H1 (cell line): ENCODE measurements around the gene TRIM23. TPM values are rescaled to one million over a fixed set of nuclear protein-coding genes. Genes with fewer than 3 reads are reported as not detected.

ENCODE experiments used
- CTCF ChIA-PET: fragments of 300-600 bp; sonication (Branson Sonifier 250); formaldehyde crosslinking; loops from one replicate; lab custom pipeline; 2021; ENCODE audit not compliant: partially characterized antibody; lab: Charles Lee
- POLR2A ChIA-PET: fragments of 300-600 bp; sonication (Branson Sonifier 250); formaldehyde crosslinking; loops from one replicate; lab custom pipeline; 2021; ENCODE audit warnings: inconsistent platforms; ENCODE audit not compliant: partially characterized antibody; lab: Charles Lee
- DNase-seq, 2 experiments: peaks; one replicate each; pipeline versions ENCODE4 v3.0.0 to v3.0.0-alpha.2; 2010 to 2022; ENCODE audit warnings: low spot score in 2 of 2, low read depth in 1 of 2, mixed read lengths in 1 of 2
- FAIRE-seq: peaks from 2 replicates; lab custom pipeline; 2011; peaks lifted over from hg19 to GRCh38; lab: Jason Lieb, UNC
- H2AFZ ChIP-seq: 2 replicates; pipeline ENCODE4 v1.8.1; 2012; ENCODE audit warnings: low read length, inconsistent platforms
- H2AK5ac ChIP-seq: 2 replicates; pipeline ENCODE4 v1.6.1; 2013; ENCODE audit warnings: low read depth, low read length
- H2BK120ac ChIP-seq: replicated peaks from 2 replicates; pipeline ENCODE3; 2013; ENCODE audit warnings: low read depth, low read length, inconsistent platforms
- H2BK12ac ChIP-seq: 2 replicates; pipeline ENCODE4 v1.6.1; 2013; ENCODE audit warnings: low read depth, low read length
- H2BK15ac ChIP-seq: 2 replicates; pipeline ENCODE4 v1.6.1; 2013; ENCODE audit warnings: low read length
- H2BK20ac ChIP-seq: 2 replicates; pipeline ENCODE4 v1.6.1; 2013; ENCODE audit warnings: low read length
- H2BK5ac ChIP-seq: 2 replicates; pipeline ENCODE4 v1.6.1; 2013; ENCODE audit warnings: low read depth, low read length
- H3K14ac ChIP-seq: 2 replicates; pipeline ENCODE4 v1.6.1; 2013; ENCODE audit warnings: inconsistent platforms; ENCODE audit not compliant: insufficient read length
- H3K18ac ChIP-seq: 2 replicates; pipeline ENCODE4 v1.6.1; 2013; ENCODE audit warnings: low read length; ENCODE audit errors: extremely low read depth
- H3K23ac ChIP-seq: 2 replicates; pipeline ENCODE4 v1.6.1; 2013; ENCODE audit warnings: inconsistent platforms; ENCODE audit not compliant: insufficient read length
- H3K23me2 ChIP-seq: 2 replicates; pipeline ENCODE4 v1.6.1; 2013; ENCODE audit warnings: low read depth, low read length
- H3K27ac ChIP-seq: 2 replicates; pipeline ENCODE4 v1.6.1; 2011; ENCODE audit warnings: low read depth, low read length, inconsistent platforms
- H3K27me3 ChIP-seq, 4 experiments: replicated peaks in 1 of 4; 1 replicate in 1 of 4; 2 replicates in 3 of 4; pipeline versions ENCODE4 v1.6.1 to v1.8.1; 2011 to 2013; ENCODE audit warnings: low read length in 3 of 4, mild to moderate bottlenecking in 3 of 4, inconsistent platforms in 2 of 4, mixed read lengths in 2 of 4, moderate library complexity in 1 of 4; ENCODE audit not compliant: control insufficient read depth in 3 of 4, insufficient read depth in 3 of 4; ENCODE audit errors: extremely low read depth in 1 of 4
- H3K36me3 ChIP-seq, 4 experiments: 2 replicates each; pipeline versions ENCODE4 v1.6.1 to v1.8.1; 2011 to 2013; ENCODE audit warnings: mild to moderate bottlenecking in 4 of 4, low read length in 3 of 4, moderate library complexity in 2 of 4, control low read depth in 1 of 4, inconsistent platforms in 1 of 4; ENCODE audit not compliant: insufficient read depth in 4 of 4, control insufficient read depth in 2 of 4
- H3K4ac ChIP-seq: replicated peaks from 2 replicates; pipeline ENCODE3; 2013; ENCODE audit warnings: low read length, low read depth, mixed read lengths, inconsistent platforms; ENCODE audit not compliant: insufficient read length
- H3K4me1 ChIP-seq, 4 experiments: replicated peaks in 1 of 4; 1 replicate in 1 of 4; 2 replicates in 3 of 4; pipeline versions ENCODE4 v1.6.1 to v1.8.1; 2011 to 2013; ENCODE audit warnings: low read length in 3 of 4, inconsistent platforms in 2 of 4, mixed read lengths in 1 of 4; ENCODE audit not compliant: insufficient read depth in 4 of 4, control insufficient read depth in 3 of 4
- H3K4me2 ChIP-seq, 2 experiments: 2 replicates each; pipeline versions ENCODE4 v1.6.1 to v1.8.1; 2011 to 2013; ENCODE audit warnings: low read depth in 2 of 2, low read length in 2 of 2, control low read depth in 1 of 2, inconsistent platforms in 1 of 2, mild to moderate bottlenecking in 1 of 2; ENCODE audit not compliant: insufficient read depth in 1 of 2
- H3K4me3 ChIP-seq, 4 experiments: fragments of 200-600, 300-600 bp in 1 of 4; sonication (generic), shearing (Covaris generic), sonication (Bioruptor Twin) in 1 of 4; 2 replicates each; pipeline versions ENCODE4 v1.5.1 to v1.8.1; 2011 to 2016; ENCODE audit warnings: low read length in 4 of 4, low read depth in 3 of 4, control low read depth in 2 of 4, inconsistent platforms in 2 of 4, mild to moderate bottlenecking in 2 of 4, mixed read lengths in 1 of 4, moderate library complexity in 1 of 4; ENCODE audit not compliant: insufficient read depth in 2 of 4; ENCODE audit errors: extremely low read depth in 1 of 4
- H3K56ac ChIP-seq: replicated peaks from 2 replicates; pipeline ENCODE3; 2013; ENCODE audit warnings: low read depth, mild to moderate bottlenecking, mixed read lengths, low read length, inconsistent platforms; ENCODE audit not compliant: insufficient read length
- H3K79me1 ChIP-seq: 2 replicates; pipeline ENCODE4 v1.6.1; 2013; ENCODE audit warnings: low read depth, low read length, control low read depth
- H3K79me2 ChIP-seq, 2 experiments: 2 replicates each; pipeline versions ENCODE4 v1.6.1 to v1.8.1; 2012 to 2013; ENCODE audit warnings: low read length in 2 of 2, mild to moderate bottlenecking in 2 of 2, inconsistent platforms in 1 of 2; ENCODE audit not compliant: insufficient read depth in 2 of 2, control insufficient read depth in 1 of 2
- H3K9ac ChIP-seq, 4 experiments: replicated peaks in 1 of 4; 1 replicate in 1 of 4; 2 replicates in 3 of 4; pipeline versions ENCODE4 v1.6.1 to v1.8.1; 2011 to 2013; ENCODE audit warnings: low read depth in 3 of 4, low read length in 3 of 4, control low read depth in 2 of 4, mild to moderate bottlenecking in 2 of 4, moderate library complexity in 2 of 4, inconsistent platforms in 1 of 4; ENCODE audit errors: extremely low read depth in 1 of 4
- H3K9me3 ChIP-seq, 2 experiments: 2 replicates each; pipeline versions ENCODE4 v1.6.1 to v1.8.1; 2012 to 2013; ENCODE audit warnings: mild to moderate bottlenecking in 2 of 2, moderate library complexity in 2 of 2, control low read depth in 1 of 2, inconsistent platforms in 1 of 2, low read depth in 1 of 2, low read length in 1 of 2, mixed read lengths in 1 of 2; ENCODE audit not compliant: insufficient read depth in 2 of 2
- H4K20me1 ChIP-seq, 2 experiments: replicated peaks in 1 of 2; 2 replicates each; pipeline versions ENCODE3 to v1.8.1; 2011 to 2013; ENCODE audit warnings: inconsistent platforms in 2 of 2, low read length in 2 of 2, mild to moderate bottlenecking in 1 of 2; ENCODE audit not compliant: insufficient read depth in 2 of 2, control insufficient read depth in 1 of 2
- H4K5ac ChIP-seq: 2 replicates; pipeline ENCODE4 v1.6.1; 2013; ENCODE audit warnings: low read length, low read depth, mixed read lengths, inconsistent platforms; ENCODE audit not compliant: insufficient read length
- H4K8ac ChIP-seq: 2 replicates; pipeline ENCODE4 v1.8.0; 2013; ENCODE audit warnings: mild to moderate bottlenecking, moderate library complexity, low read length, inconsistent platforms; ENCODE audit not compliant: insufficient read depth; ENCODE audit errors: extremely low read depth
- H4K91ac ChIP-seq: replicated peaks from 2 replicates; pipeline ENCODE3; 2013; ENCODE audit warnings: low read length, mixed read lengths, inconsistent platforms; ENCODE audit not compliant: insufficient read length
- CBX5 ChIP-seq: fragments of 300-800, 300-1000 bp; sonication (generic); IDR thresholded peaks from 2 replicates; pipeline ENCODE4 v1.7.1; 2016; ENCODE audit warnings: antibody characterized with exemption, low read length, low read depth
- CHD2 ChIP-seq: IDR thresholded peaks from 2 replicates; pipeline ENCODE4 v1.6.1; 2012; ENCODE audit warnings: low read length, improper control_type of control experiment
- CREB1 ChIP-seq: IDR thresholded peaks from 2 replicates; pipeline ENCODE4 v1.6.1; 2012; ENCODE audit warnings: inconsistent platforms
- CTBP2 ChIP-seq: IDR thresholded peaks from 2 replicates; pipeline ENCODE4 v1.7.0; 2011; ENCODE audit warnings: borderline replicate concordance, mild to moderate bottlenecking, moderate library complexity, mixed read lengths, low read length; ENCODE audit not compliant: insufficient read depth, insufficient read length
- FOSL1 ChIP-seq: IDR thresholded peaks from 2 replicates; pipeline ENCODE4 v1.6.1; 2011; ENCODE audit warnings: mild to moderate bottlenecking, low read depth, low read length, moderate library complexity; ENCODE audit not compliant: insufficient read depth
- HDAC2 ChIP-seq, 2 experiments: fragments of 300-600 bp in 1 of 2; sonication (generic) in 1 of 2; IDR thresholded peaks; 2 replicates each; pipeline ENCODE4 v1.6.1; 2011 to 2012; ENCODE audit warnings: low read depth in 2 of 2, low read length in 2 of 2, mild to moderate bottlenecking in 2 of 2, moderate library complexity in 2 of 2, borderline replicate concordance in 1 of 2, inconsistent platforms in 1 of 2
- HDAC6 ChIP-seq: IDR thresholded peaks from one replicate; pipeline ENCODE4 v1.7.1; 2012; ENCODE audit warnings: low read depth, mild to moderate bottlenecking, inconsistent platforms, low read length, moderate library complexity
- JUND ChIP-seq: IDR thresholded peaks from 2 replicates; pipeline ENCODE4 v1.6.1; 2011; ENCODE audit warnings: mild to moderate bottlenecking, improper control_type of control experiment, low read length
- TAF7 ChIP-seq: optimal IDR thresholded peaks from 2 replicates; pipeline ENCODE3; 2011; ENCODE audit warnings: low read depth, mild to moderate bottlenecking, inconsistent platforms, low read length, moderate library complexity, borderline replicate concordance
- WGBS, 2 experiments: shearing (Covaris generic) in 1 of 2; methylation state at CpG; one replicate each; pipeline versions ENCODE4 v1.1.6 to v1.1.7; 2013 to 2015; ENCODE audit warnings: low lambda C conversion rate in 2 of 2, mixed read lengths in 2 of 2, inconsistent platforms in 1 of 2, low coverage in 1 of 2, missing lambda C conversion rate in 1 of 2; ENCODE audit not compliant: insufficient replicate concordance in 2 of 2, insufficient coverage in 1 of 2, insufficient read length in 1 of 2; ENCODE audit errors: extremely low coverage in 1 of 2, missing lambda C conversion rate in 1 of 2; 5-methylcytosine and 5-hydroxymethylcytosine counted together
- polyA plus RNA-seq, 7 experiments: library from polyadenylated mRNA; depleted of rRNA in 3 of 7; stranded (reverse) in 5 of 7; unstranded in 2 of 7; fragments of >200 nt in 5 of 7; fragments of 200-250 nt in 2 of 7; gene quantifications; 1 replicate in 5 of 7; 2 replicates in 1 of 7; 4 replicates in 1 of 7; pipeline versions ENCODE4 v1.2.1 to v1.2.3, GENCODE V29; 2011 to 2013; ENCODE audit warnings: missing spikeins in 2 of 7, mixed read lengths in 2 of 7
- total RNA-seq: library from RNA; stranded (reverse); fragmentation: NEBNext Ultra II Directional; extraction: Animal tissue kit (Norgen Biotek cat#: 25700); gene quantifications from 2 replicates; pipeline ENCODE4 v1.2.1, GENCODE V29; 2021

TRIM23 gene
- total and polyA plus RNA-seq, 2 of the 8 experiments (the other 6 are each of a cell fraction or from before 2014, with no cell fraction given), result 2.5 to 11.7 TPM

DNA sequence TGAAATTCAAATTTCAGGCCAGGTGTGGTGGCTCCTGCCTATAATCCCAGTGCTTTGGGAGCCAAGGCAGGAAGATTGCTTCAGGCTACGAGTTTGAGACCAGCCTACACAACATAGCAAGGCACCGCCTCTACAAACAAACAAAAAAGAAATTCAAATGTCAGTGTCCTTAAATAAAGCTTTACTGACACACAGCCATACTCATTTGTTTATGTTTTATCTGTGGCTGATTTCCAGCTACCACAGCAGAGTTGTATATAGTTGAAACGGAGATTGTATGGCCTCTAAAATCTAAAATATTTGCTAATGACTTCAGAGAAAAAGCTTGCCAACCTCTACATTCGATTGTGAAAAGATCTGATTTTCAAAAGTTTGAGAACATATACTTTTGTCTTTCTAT is 16.1 kb upstream of the TRIM23 start:
- H4K5ac ChIP-seq, result no peak overlapping the region
- no peaks in the 10 kb centered on the region for H3K9me3 ChIP-seq
- no peaks in the 10 kb centered on the region for H3K79me2 ChIP-seq
- peaks cover 2 to 19% (median 8%) of the 10 kb centered on the region in 4 experiments; a peak in 6 of 8 replicates for H3K36me3 ChIP-seq
- no peak overlapping the region for H3K9ac ChIP-seq
- POLR2A ChIA-PET, result no interaction called here
- no peak overlapping the region for H2BK20ac ChIP-seq
- no peak overlapping the region for H2AK5ac ChIP-seq
- no peak overlapping the region for H3K27ac ChIP-seq
- no peak overlapping the region for H3K14ac ChIP-seq
- H2BK120ac ChIP-seq, result no peak overlapping the region
- no peak for FAIRE-seq
- no peak overlapping the region for H2BK12ac ChIP-seq
- no peak overlapping the region for H2BK15ac ChIP-seq
- H3K18ac ChIP-seq, result no peak overlapping the region
- no peak overlapping the region for H4K91ac ChIP-seq
- no peaks in the 10 kb centered on the region for H3K4me1 ChIP-seq
- H3K56ac ChIP-seq, result no peak overlapping the region
- H3K4me2 ChIP-seq, result no peak overlapping the region
- 89% methylated on average over 4 of the region's 4 CpGs; no CpG with 5 or more reads in 1 of the 2 experiments for WGBS, 2 experiments
- no peaks in the 10 kb centered on the region for H4K20me1 ChIP-seq
- H3K23me2 ChIP-seq, result no peaks in the 10 kb centered on the region
- no peak overlapping the region for H3K4ac ChIP-seq
- H2AFZ ChIP-seq, result no peak overlapping the region
- H2BK5ac ChIP-seq, result no peak overlapping the region
- H4K8ac ChIP-seq, result no peak overlapping the region
- no peak overlapping the region for H3K4me3 ChIP-seq
- H3K23ac ChIP-seq, result no peak overlapping the region
- no peaks in the 10 kb centered on the region for H3K79me1 ChIP-seq
- CTCF ChIA-PET, result no interaction called here
- no peak for DNase-seq
- H3K27me3 ChIP-seq, result no peaks in the 10 kb centered on the region
- TF ChIP-seq FOSL1, result no peak
- TF ChIP-seq CTBP2, result no peak
- TF ChIP-seq HDAC6, result no peak
- no peak for TF ChIP-seq CBX5
- no peak for TF ChIP-seq JUND
- no peak for TF ChIP-seq CHD2
- TF ChIP-seq TAF7, result no peak
- no peak for TF ChIP-seq HDAC2 (IDR thresholded peaks at IDR 0.05; ENCODE audit: borderline replicate concordance in 1 of 2, low read depth in 2 of 2, low read length in 2 of 2)
- TF ChIP-seq CREB1, result no peak
